Stimulated activated CD4-positive, alpha-beta T cell treated with anti-CD3 and anti-CD28 coated beads, TNF-alpha, amount 100 ng/mL, for 1 hour (primary cell): ENCODE measurements around the gene CCM2.

Experiments used
- DNase-seq, 3 donors: peaks; one replicate each; pipeline ENCODE4 v3.0.0-alpha.2; 2020; ENCODE audit warnings: low read depth in 3 of 3, low spot score in 1 of 3

CCM2 gene

DNA sequence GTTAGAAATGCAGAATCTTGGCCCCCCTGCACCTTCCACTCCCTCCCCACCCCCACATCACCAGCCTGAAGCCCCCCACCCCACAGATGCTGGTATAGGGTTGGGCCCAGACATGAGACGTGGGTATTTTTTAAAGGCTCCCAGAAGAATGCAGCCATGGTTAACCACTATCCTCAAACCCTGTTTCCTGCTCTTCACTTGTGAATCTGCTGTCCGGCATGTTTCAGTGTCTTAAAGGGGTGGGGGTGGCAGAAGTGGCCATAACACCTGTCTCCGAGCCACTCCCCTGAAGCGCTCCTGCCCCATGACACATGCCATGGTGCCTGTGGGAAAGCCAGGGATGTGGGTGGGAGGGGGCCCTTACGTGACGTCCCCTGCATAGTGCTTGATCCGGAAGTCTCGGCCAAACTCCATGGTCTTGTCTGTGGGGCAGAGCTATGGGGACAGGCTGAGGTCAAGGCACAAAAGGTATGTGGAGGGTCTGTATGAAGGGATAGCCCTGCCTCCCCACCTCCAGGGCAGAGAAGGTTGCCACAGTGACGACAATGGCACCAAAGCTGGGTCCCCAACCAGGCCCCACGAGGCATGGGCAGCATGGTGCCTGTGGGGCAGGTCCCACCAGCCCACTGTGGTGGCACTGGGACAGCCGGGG, 30.8 kb upstream of the CCM2 start:
- DNase-seq = no peak

DNA sequence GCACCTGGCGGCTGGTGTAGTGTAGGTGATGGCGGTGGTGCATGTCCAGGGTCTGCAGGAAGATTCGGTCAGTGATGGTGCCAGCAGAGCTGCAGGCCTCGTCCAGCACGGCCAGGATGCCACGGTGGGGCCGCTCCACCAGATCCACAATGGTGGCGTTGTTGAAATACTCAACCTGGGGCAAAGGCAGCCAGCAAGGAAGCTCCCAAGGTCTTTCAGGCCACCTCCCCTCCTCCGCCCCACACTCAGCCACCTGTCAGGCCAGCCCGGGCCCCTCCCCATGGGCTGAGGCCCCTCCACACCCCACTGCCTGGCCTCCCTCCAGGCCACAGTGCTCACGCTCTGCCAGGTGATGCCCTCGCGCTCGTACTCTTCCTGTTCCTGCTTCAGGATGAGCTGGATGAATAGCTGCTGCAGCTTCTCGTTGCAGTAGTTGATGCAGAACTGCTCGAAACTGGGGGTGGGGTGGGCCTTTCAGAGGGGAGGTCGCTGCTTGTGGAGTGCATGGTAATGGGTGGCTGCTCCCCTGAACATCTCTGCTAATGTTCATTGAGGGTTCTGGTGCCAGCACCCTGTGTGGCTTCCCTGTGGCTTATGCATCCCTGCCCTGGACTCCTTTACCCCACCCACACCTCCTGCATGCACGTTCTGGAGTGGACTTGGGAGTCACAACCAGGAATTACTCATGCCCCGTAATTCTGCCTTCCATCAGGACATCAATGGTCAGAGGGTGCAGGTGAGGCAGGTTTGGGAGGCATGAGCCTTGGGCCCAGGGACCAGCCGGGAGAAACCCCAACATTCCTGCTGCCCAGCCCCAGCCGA, 30.1 kb upstream of the CCM2 start:
- DNase-seq = no peak

DNA sequence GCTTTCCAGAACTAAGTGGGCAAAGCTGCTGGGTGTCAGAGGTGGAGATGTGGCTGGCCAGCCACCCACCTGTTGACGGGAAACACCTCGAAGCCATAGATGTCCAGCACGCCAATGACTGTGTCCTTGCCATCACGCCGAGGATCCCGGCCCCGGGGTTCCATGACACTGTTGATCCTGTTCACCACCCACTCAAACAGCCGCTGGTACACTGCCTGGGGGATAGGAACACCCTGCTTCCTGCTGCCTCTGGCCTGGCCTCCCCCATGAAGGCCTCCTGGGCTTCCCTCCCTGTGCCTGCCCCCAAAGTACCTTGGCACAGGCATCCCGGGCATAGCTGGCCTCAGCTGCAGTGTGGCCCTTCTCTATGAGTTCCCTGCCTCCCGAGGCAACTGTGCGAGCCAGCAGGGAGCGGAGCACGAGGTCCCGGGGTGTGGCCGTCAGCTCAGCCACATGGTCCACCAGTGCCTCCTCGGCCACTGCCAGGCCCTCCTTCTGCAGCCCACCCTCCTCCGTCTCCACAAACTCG, 29.4 kb upstream of the CCM2 start:
- no peak for DNase-seq

DNA sequence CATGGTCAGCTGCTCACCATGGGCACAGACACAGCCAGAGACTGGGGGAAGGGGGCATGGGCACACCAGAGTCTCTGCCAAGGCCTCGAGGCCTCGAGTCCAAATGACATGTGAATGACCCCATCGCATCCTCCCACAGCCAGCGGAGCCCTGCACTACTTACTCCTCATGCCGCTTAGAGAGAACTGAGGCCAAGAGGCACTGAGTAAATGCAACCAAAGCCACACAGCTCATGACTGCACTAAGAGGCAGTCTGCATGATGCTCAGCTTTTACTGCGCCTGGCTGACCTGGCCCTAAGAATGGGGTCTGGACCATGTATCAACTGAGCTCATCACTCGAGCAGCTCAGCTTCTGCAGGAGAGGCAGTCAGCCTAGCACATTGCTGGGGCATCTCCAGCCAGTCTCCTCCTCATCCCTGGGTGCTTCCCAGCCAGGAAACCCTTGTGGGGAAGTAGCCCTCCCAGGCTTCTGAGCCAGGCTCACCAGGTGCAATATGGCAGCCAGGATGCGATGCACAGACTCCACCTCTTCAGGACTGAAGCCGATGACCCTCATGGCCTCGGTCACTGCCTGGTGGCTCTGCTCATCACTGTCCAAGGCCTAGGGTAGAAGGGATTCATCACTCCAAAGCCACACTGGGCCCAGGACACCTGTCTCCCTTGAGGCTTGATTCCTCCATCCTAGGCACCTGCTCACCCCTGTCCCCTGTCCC, 28.7 kb upstream of the CCM2 start:
- DNase-seq = no peak

DNA sequence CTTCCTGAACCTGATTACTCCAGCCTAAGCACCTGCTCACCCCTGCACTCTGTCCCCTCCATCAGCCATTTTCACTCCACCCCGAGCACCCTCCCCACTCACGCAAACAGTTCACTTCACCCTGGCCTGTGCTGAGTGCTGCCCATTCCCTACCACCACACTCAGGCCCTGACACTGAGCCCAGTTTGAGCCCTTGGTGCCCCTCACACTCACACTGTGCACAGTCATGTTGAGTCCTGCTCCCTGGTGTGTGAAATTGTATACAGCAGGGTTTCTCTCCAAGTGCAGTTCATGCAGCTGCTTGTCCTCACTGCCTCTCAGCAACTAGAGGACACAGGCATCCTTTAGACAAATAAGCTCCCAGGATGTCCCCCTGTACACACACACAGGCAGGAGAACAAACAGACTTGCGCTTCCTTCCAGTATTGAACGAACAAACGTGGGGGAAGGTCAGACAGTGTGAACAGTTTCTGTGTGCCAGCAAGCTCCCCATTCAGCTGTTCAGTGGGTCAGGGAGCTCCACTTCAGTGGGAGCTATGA, 28.0 kb upstream of the CCM2 start:
- no peak for DNase-seq

DNA sequence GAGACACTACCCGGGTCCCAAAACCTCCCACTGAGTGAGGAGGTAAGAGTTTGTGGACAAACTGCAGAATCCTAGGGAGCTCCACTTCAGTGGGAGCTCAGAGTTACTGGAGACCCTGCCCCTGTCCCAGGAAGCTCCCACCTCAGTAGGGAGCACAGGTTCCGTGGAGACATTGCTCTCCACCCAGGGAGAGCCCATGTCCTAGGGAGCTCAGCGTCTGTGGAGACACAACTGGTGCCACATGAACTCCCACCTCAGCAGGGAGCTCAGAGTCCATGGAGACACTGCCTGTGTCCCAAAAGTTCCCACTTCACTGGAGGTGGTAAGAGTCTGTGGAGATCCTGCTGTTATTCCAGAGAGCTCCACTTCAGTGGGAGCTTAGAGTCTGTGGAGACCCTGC, 27.4 kb upstream of the CCM2 start:
- no peak for DNase-seq

DNA sequence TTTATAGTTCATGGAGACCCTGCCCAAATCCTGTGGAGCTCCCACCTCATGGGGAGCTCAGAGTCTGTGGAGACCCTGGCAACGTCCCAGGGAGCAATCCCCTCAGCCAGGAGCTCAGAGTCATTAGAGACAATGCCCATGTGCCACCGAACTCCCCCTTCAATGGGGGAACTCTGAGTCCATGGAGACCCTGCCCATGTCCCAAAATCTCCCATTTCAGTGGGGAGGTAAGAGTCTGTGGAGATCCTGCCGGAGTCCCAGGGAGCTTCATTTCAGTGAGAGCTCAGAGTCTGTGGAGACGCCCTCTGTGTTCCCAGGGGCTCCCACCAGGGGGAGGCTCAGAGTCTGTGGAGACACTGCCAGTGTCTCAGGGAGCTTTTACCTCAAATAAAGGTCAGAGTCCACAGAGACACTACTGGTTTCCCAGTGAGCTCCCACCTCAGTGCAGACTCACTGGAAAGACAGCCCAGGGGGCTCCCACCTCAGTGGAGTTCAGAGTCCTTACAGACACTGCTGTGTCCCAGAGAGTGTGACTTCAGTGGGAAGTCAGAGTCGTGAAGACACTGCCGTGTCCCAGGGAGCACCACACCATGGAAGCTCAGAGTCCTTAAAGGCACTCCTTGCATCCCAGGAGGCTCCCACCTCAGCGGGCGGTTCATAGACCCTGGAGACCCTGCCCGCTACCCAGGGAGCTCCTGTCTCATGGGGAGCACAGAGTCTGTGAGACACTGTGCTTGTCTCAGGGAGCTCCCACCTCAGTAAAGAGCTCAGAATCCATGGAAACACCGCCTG, 26.2 kb upstream of the CCM2 start:
- DNase-seq = peak in 2 of 3 donors; percentile 21 to 48

DNA sequence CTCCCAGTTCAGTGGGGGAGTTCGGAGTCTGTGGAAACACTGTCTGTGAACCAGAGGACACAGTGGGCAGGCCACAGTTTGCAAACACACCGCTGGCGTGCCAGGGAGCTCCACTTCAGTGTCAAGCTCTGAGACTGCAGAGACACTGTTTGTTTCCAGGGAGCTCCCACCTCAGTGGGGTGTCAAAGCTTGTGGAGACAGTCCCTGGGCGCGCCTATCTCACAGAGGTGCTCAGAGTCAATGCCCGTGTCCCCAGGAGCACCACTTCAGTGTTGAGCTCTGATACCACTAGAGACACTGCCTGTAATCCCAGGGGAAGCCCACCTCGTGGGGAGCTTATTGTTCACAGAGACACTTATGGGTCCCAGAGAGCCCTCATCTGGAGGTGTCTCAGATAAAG, 25.5 kb upstream of the CCM2 start:
- DNase-seq = no peak

DNA sequence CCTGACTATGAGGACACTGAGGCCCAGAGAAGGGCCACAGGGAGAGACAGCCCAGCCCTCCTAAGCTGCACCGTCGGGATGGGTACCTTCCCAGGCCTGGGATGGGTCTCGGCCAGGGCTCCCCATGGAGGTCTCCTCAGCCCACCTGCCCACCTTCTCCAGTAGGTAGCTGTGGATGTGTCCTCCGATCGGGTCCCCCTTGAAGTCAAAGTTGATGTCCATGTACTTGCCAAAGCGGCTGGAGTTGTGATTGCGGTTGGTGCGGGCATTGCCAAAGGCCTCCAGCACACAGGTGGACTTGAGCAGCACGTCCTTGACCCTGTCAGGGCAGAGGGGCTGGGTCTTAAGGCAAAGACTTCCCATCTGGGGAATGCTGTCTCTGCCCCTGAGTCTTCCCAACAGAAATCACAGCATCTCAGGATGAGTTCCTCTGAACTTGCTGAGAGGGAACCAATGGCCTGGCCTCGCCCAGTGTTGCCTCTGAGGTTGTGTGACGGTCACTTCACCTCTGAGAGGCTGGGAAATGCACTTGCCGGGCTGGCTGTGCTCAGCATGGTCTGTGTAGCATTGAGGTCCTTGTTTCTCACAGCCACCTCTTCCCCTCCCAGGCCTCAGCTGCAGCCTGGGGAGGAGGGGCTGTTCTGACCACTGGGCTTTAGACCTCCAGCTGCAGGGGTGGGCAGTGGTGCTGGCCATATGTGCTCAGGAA, 24.5 kb upstream of the CCM2 start:
- no peak for DNase-seq

DNA sequence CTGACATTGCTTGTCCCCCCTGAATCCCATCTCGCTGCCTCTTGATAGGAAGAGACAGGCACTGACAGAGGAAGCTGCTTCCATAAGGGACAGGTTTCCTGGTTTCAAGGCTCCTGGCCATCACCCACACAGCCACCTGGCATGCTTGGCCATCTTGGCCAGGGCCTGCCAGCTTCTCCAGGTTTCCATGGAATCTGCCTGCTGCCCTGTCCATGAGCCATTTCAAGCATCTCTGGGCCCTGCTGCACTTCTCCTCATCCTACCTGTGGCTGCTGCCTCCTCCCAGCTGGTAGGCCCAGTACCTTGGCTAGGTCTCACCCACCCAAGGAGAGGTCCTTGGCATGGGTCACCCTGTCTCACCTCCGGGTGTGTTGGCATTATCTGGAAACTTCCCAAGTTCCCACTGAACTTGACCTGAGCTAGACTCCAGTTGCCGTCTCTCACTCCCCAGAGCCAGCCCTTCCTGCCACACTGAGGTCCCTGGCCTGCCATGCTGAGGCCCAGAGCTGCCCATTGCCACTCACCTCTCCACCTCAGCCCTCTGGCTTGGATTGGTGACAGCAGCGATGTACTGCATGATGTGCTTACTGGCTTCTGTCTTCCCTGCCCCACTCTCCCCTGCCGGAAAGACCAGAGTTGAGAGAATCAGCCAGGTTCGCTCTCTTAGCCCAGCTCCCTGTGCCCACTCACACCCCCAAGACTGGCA, 23.8 kb upstream of the CCM2 start:
- DNase-seq = no peak

DNA sequence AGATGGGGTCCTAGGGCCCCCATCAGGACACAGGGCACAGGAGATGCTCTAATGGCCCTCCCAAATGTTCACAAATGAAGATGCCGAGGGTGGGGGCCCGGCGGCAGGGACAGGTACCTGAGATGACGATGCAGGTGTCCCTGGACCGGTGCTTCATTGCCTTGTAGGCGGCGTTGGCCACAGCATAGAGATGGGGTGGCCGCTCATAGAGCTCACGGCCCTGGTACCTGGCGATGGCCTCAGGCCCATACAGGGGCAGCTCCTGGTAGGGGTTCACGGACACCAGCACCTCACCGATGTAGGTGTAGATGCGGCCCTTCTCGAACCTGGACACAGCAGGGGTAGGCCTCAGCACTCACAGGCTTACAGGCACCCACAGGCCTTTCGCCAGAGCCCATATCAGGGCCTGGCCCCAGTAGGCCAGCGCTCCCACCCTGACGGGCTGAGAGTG, 23.2 kb upstream of the CCM2 start:
- DNase-seq = no peak

DNA sequence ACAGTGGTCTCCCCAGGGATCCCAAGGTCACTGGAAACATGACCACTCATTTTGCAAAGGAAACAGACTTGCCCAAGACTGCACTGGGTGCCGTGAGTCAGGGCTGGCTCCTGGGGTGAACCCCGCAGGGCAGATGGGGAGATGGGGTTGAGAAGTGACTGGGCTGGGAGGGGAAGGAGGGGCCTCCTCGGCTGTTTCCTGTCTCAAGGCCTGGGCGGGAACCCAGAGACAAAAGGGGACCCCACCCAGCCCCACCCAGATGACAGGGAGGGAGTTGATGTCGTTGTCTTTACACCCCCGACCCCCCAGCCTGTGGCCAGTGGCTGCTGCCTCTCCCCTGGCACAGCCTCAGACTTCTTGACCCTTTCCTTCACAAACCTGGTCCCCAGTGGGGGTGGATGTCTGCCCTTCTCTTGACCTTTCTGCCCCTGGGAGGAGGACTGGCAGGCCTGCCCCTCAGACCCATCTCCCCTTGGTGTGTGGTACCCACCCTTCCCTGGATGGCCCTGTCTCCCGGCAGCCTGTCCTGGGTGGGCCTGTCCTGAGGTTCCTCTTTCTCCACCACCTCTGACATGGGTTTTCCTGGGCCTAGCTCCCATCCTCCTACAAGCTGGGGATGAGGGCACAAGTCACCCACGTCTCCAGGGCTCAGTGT, 22.6 kb upstream of the CCM2 start:
- peak; percentile 49 to 56 (median 51) for DNase-seq

DNA sequence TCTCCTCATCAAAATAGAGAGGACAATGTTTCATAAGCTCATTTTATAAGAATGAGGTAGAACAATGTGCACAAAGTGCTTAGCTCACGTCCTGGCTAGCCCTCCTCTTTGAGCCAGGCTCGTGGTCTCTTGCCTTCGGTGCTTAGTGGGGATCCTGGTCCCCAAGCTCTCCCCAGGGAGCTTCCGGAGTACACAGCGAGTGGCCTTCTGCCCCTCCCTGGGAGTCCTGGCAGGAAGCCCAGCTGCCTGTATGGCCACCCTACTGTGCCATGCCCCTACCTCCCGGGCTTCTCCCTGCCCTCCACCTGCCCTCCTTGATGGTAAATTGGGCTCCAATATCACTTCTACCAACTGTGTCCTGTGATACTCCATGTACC, 22.1 kb upstream of the CCM2 start:
- DNase-seq = no peak

DNA sequence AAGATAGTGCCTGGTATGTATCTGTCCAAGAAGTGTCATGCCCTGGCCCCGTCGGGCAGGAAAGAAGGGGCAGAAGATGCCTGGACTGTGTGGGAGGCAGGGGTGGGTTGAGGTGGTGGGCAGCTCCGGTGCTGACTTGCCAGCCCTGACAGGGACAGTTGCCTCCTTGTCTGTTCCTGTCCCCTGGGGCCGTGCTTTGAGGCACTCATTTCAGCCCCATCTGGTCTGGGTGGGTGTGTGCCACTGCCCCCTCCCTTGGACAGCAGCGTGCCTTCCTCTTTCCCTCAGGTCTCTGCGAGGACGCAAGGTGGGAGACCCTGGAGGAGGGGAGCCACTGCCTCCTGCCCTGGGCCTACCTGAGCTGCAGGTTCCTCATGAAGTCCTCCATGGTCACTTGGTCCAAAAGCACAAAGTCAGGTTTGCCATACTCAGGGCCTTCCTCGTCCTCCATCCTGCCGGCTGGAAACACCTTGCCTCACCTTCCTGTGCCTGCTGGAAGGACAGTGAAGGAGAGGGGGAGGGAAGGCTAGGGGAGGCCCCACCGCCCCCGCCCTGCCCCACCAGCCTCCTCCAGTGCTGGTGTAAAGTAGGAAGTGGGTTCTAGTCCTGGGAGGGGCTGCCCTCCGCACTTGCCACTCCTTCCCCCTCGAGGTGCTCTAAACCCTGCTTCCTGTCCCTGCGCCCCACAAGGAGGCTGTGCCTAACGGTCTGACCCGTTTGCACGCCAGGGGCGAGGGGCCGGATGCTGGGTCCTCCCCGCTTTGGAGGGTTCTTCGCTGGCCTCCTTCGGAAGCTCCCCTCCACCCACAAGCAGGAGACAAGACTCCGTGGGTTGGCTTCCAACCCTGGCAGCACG, 21.3 kb upstream of the CCM2 start, which contains the start of gene MYO1G:
Gene MYO1G (minus strand): TSS at position 505 of the 856 bp plus-strand sequence. CDS start 54 bp downstream, at position 451.
- DNase-seq = peak; percentile 66 to 77 (median 66)

DNA sequence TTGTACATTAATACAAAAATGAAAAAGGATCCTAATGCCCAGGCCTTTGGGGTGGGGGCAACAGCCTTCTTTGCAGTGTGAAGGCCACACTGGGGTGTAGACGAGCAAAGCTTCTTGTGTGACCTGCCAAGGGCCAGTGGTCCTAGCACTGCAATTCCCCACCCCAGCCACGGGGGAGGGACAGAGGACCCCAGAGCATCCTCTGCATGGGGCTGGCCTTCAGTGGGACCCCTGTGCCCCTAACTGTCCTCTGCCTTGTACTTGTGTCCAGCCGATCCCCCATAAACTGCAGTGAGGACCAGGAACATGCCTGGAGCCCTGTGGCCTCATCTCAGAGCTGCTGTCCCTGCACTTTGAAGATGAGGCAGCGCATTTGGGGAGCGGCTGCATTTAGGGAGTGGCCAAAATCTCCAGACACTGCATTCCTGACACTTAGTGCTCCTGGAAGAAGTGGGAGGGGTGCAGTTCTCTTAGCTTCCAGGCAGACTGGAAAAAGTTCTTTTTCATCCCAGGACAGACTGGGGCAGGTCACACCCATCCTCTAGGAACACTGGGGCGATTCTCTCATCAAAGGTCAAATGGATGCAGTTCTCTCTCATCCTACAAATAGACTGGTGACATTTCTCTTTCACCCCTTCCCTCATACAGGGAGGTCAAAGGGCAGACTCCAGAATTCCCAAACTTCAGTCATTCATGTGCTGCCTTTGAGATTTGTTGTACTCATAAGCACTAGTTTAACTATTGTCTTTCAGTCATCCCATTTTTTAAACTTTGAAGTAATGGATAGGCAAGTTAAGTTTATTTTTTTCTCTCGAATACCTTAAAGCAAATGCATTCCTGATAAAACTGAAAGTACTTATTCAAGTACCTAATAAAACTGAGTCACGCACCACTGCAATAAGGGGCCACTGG, 20.3 kb upstream of the CCM2 start:
- no peak for DNase-seq

DNA sequence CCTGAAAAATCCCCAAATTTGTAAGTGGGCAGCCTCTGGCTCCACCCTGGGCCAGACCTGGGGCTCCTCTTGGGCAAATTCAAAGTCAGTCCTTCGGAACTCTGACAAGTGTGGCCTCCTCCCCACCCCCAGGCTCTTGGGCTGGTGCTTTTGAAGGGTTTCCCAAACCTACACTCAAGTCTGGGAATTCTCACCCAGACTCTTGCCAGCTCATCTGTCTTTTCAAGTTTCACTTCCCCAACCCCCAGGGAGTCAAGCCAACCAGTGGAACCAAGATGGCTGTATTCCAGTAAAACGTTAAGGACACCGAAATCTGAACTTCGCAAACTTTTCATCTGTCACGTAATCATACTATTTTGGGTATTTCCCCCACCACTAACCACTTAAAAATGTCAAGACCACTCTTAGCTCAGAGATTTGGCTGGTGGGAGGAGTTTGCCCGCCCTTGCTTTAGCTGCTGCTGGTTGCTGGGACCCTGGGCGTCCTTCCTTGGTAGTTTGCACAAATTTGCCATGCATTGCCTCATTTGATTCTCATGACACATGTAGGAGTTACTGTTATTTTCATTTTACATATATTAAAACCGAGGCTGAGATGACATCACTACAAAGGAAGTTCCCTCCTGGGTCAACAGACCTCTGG, 19.5 kb upstream of the CCM2 start:
- DNase-seq = peak in 1 of 3 donors; percentile 50
